NB4 (cell line): Measurements from ENCODE around the gene APOBEC4.

ENCODE experiments used
- CTCF ChIP-seq: IDR thresholded peaks from one replicate; pipeline ENCODE4 v1.5.1; 2012; ENCODE audit warnings: low read depth, low read length
- POLR2A ChIP-seq: IDR thresholded peaks from 2 replicates; pipeline ENCODE4 v1.6.1; 2011; ENCODE audit warnings: mild to moderate bottlenecking; ENCODE audit not compliant: insufficient read length; ENCODE audit errors: extremely low read depth

GRCh38 chr1:183628537-183628936, 24.6 kb downstream of the APOBEC4 start:
- TF ChIP-seq CTCF (no peak), POLR2A (no peak)
